GM18858 (cell line): ENCODE results near the gene LRRC1.

Experiments used
- ATAC-seq: cut with Tn5 transposase; IDR thresholded peaks from one replicate; pipeline ENCODE4 v1.9.1; 2021; ENCODE audit not compliant: unreplicated experiment

Gene LRRC1

GRCh38 chr6:53813801-53814200, 19.0 kb downstream of the LRRC1 start:
- no peak for ATAC-seq

GRCh38 chr6:53814353-53814752, 19.5 kb downstream of the LRRC1 start:
- ATAC-seq: no peak

- ATAC-seq: no peak
Observed at GRCh38 chr6:53815381-53816119, 20.7 kb downstream of the LRRC1 start.

GRCh38 chr6:53818858-53819609, 24.2 kb downstream of the LRRC1 start:
- no peak for ATAC-seq

GRCh38 chr6:53822401-53823125, 27.8 kb downstream of the LRRC1 start:
- ATAC-seq: no peak

GRCh38 chr6:53824714-53825113, 29.9 kb downstream of the LRRC1 start:
- ATAC-seq: no peak

GRCh38 chr6:53825532-53826321, 30.9 kb downstream of the LRRC1 start:
- ATAC-seq: no peak

- ATAC-seq: no peak
Observed at GRCh38 chr6:53827531-53827930, 32.7 kb downstream of the LRRC1 start.

GRCh38 chr6:53828215-53828614, 33.4 kb downstream of the LRRC1 start:
- no peak for ATAC-seq

- ATAC-seq: no peak
Observed at GRCh38 chr6:53828966-53829697, 34.3 kb downstream of the LRRC1 start.

- no peak for ATAC-seq
Observed at GRCh38 chr6:53829698-53830221, 35.0 kb downstream of the LRRC1 start.

GRCh38 chr6:53830366-53830765, 35.6 kb downstream of the LRRC1 start:
- no peak for ATAC-seq

- no peak for ATAC-seq
Observed at GRCh38 chr6:53831081-53831869, 36.5 kb downstream of the LRRC1 start.

- no peak for ATAC-seq
Observed at GRCh38 chr6:53831936-53832660, 37.3 kb downstream of the LRRC1 start.

GRCh38 chr6:53833155-53833554, 38.4 kb downstream of the LRRC1 start:
- no peak for ATAC-seq

- no peak for ATAC-seq
Observed at GRCh38 chr6:53834132-53834531, 39.3 kb downstream of the LRRC1 start.

- no peak for ATAC-seq
Observed at GRCh38 chr6:53837865-53838769, 43.3 kb downstream of the LRRC1 start.

- ATAC-seq: no peak
Observed at GRCh38 chr6:53840027-53840426, 45.2 kb downstream of the LRRC1 start.
